ENCODE data around the gene GPR146.
"Not testable (repeated sequence)": the region's sequence is repeated elsewhere in the genome, so short reads cannot be mapped to it uniquely, and the experiment has no call there.

The GPR146 gene

DNA sequence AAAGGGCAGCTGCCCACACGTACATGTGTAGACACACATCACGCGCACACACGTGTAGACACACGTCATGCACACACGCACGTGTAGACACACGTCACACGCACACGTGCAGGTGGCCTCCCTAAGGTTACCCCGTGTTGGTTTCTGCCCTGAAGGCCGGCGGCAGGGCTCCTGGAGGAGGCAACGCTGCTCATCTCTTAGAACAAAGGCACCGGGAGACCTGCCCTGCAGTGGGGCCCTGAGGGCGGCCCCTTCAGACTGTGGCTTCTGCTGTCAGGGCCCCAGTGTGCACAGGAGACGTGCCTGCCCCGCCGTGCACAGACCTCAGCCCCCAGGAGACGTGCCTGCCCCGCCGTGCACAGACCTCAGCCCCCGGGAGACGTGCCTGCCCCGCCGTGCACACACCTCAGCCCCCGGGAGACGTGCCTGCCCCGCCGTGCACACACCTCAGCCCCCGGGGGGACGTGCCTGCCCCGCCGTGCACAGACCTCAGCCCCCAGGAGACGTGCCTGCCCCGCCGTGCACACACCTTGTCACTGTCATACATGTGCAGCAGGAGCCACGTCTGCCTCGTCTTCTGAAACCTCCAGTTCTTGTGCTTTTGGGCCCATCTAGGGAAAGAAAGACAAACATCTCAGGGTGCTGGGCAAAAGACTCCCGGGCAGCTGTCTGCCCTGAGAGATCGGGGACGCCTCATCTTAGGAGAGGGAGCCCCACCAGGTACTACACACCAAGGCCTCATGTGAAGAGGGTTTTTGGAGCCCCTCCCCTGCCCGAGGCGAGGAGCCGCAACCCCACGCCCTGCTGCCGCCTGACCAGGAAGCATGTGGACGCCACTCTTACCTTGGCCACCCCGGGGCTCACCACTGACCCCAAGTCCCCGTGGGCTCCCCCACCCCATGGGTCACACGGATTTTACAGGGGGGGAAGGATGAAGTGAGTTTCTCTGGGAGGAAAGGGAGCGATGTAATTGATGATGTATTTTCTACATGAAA is 44.1 kb upstream of the GPR146 start:
- Histone ChIP-seq H2BK12ac (ENCODE audit: low read length in 2 of 2) (no peak overlapping the region), H3K9ac (ENCODE audit: low read length) (no peak overlapping the region), H2BK120ac (ENCODE audit: low read depth, low read length) (no peak overlapping the region), H3K27me3 (ENCODE audit: control insufficient read depth in 1 of 2, insufficient read depth in 1 of 2, low read length in 2 of 2) (no peaks in the 10 kb centered on the region), H3K14ac (ENCODE audit: low read length in 2 of 2) (no peak overlapping the region), H4K91ac (ENCODE audit: low read length) (no peak overlapping the region), H3K4me1 (ENCODE audit: control insufficient read depth, insufficient read depth, low read depth, low read length) (peaks cover 10% of the 10 kb centered on the region), H3K27ac (ENCODE audit: low read length, poor library complexity, severe bottlenecking) (no peak overlapping the region), H2AFZ (ENCODE audit: low read depth, low read length) (no peak overlapping the region), H3K79me1 (replicated peaks; ENCODE audit: low read length, poor library complexity, severe bottlenecking) (peaks cover 12% of the 10 kb centered on the region), H3K4me3 (ENCODE audit: insufficient read depth in 1 of 2, low read depth in 1 of 2, low read length in 2 of 2) (no peak overlapping the region), H3K4ac (ENCODE audit: low read depth in 1 of 2, low read length in 2 of 2) (no peak overlapping the region), H3K36me3 (ENCODE audit: control insufficient read depth in 1 of 2, insufficient read depth in 2 of 2, low read depth in 1 of 2, low read length in 2 of 2) (peaks cover 8 to 56% of the 10 kb centered on the region in 2 experiments), H3K23ac (ENCODE audit: low read length in 2 of 2) (no peak overlapping the region), H2AK5ac (ENCODE audit: low read length, severe bottlenecking) (no peak overlapping the region), H2BK15ac (ENCODE audit: low read depth, poor library complexity, severe bottlenecking) (no peak overlapping the region), H3K18ac (ENCODE audit: low read depth in 1 of 2, low read length in 2 of 2) (no peak overlapping the region), H2BK5ac (ENCODE audit: low read depth, low read length, poor library complexity, severe bottlenecking) (no peak overlapping the region), H3K4me2 (ENCODE audit: low read length, poor library complexity, severe bottlenecking) (no peak overlapping the region), H3K9me3 (ENCODE audit: control insufficient read depth, low read length) (no peaks in the 10 kb centered on the region), H4K8ac (ENCODE audit: low read length) (no peak overlapping the region)
- WGBS = 90% methylated on average over 52 of the region's 52 CpGs
- DNase-seq = no peak

DNA sequence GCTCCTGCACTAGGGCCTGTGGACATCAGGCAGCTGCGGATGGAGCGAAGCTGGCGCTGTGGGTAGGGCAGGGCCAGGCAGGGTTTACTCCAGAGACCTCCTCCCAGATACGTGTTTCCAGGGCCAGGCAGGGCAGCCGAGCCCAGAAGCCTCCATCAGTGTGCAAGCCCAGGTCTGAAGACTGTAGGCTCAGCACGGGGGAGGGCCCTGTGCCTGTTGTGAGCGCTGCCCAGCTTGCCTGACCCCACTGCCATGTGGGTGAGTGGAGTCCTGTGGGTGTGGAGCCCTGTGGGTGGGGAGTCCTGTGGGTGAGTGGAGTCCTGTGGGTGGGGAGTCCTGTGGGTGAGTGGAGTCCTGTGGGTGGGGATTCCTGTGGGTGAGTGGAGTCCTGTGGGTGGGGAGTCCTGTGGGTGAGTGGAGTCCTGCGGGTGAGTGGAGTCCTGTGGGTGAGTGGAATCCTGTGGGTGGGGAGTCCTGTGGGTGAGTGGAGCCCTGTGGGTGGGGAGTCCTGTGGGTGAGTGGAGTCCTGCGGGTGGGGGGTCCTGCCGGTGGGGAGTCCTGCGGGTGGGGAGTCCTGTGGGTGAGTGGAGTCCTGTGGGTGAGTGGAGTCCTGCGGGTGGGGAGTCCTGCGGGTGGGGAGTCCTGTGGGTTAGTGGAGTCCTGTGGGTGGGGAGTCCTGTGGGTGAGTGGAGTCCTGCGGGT is 43.1 kb upstream of the GPR146 start:
- not testable (repeated sequence) for H4K8ac ChIP-seq (ENCODE audit: low read length); H2BK5ac ChIP-seq (ENCODE audit: low read depth, low read length, poor library complexity, severe bottlenecking); H3K18ac ChIP-seq (ENCODE audit: low read depth in 1 of 2, low read length in 2 of 2); H3K9ac ChIP-seq (ENCODE audit: low read length); H3K14ac ChIP-seq (ENCODE audit: low read length in 2 of 2); H3K4me2 ChIP-seq (ENCODE audit: low read length, poor library complexity, severe bottlenecking); H2AK5ac ChIP-seq (ENCODE audit: low read length, severe bottlenecking); H4K91ac ChIP-seq (ENCODE audit: low read length); H2BK12ac ChIP-seq (ENCODE audit: low read length in 2 of 2); H3K23ac ChIP-seq (ENCODE audit: low read length in 2 of 2); H3K4ac ChIP-seq (ENCODE audit: low read depth in 1 of 2, low read length in 2 of 2); H3K27ac ChIP-seq (ENCODE audit: low read length, poor library complexity, severe bottlenecking); H2BK120ac ChIP-seq (ENCODE audit: low read depth, low read length); H3K9me3 ChIP-seq (ENCODE audit: control insufficient read depth, low read length); H3K4me3 ChIP-seq (ENCODE audit: insufficient read depth in 1 of 2, low read depth in 1 of 2, low read length in 2 of 2); H2BK15ac ChIP-seq (ENCODE audit: low read depth, poor library complexity, severe bottlenecking); DNase-seq; H2AFZ ChIP-seq (ENCODE audit: low read depth, low read length); H3K27me3 ChIP-seq (ENCODE audit: control insufficient read depth in 1 of 2, insufficient read depth in 1 of 2, low read length in 2 of 2)
- WGBS = 94% methylated on average over 14 of the region's 14 CpGs
- peaks cover 8 to 57% of the 10 kb centered on the region in 2 experiments for H3K36me3 ChIP-seq (ENCODE audit: control insufficient read depth in 1 of 2, insufficient read depth in 2 of 2, low read depth in 1 of 2, low read length in 2 of 2)
- peaks cover 13% of the 10 kb centered on the region for H3K79me1 ChIP-seq (replicated peaks; ENCODE audit: low read length, poor library complexity, severe bottlenecking)
- peaks cover 10% of the 10 kb centered on the region for H3K4me1 ChIP-seq (ENCODE audit: control insufficient read depth, insufficient read depth, low read depth, low read length)

DNA sequence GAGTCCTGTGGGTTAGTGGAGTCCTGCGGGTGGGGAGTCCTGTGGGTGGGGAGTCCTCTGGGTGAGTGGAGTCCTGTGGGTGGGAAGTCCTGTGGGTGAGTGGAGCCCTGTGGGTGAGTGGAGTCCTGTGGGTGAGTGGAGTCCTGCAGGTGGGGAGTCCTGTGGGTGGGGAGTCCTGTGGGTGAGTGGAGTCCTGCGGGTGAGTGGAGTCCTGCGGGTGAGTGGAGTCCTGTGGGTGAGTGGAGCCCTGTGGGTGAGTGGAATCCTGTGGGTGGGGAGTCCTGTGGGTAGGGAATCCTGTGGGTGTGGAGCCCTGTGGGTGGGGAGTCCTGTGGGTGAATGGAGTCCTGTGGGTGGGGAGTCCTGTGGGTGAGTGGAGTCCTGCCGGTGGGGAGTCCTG is 42.3 kb upstream of the GPR146 start:
- H3K36me3 ChIP-seq (ENCODE audit: control insufficient read depth in 1 of 2, insufficient read depth in 2 of 2, low read depth in 1 of 2, low read length in 2 of 2) = peaks cover 13 to 58% of the 10 kb centered on the region in 2 experiments
- 100% methylated on average over 3 of the region's 4 CpGs for WGBS
- not testable (repeated sequence) for H3K27me3 ChIP-seq (ENCODE audit: control insufficient read depth in 1 of 2, insufficient read depth in 1 of 2, low read length in 2 of 2)

DNA sequence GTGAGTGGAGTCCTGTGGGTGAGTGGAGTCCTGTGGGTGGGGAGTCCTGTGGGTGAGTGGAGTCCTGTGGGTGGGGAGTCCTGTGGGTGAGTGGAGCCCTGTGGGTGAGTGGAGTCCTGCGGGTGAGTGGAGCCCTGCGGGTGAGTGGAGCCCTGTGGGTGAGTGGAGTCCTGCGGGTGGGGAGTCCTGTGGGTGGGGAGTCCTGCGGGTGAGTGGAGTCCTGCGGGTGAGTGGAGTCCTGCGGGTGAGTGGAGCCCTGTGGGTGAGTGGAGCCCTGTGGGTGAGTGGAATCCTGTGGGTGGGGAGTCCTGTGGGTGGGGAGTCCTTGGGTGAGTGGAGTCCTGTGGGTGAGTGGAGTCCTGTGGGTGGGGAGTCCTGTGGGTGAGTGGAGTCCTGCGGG is 41.9 kb upstream of the GPR146 start:
- H3K27ac ChIP-seq (ENCODE audit: low read length, poor library complexity, severe bottlenecking); H4K8ac ChIP-seq (ENCODE audit: low read length); DNase-seq; H3K27me3 ChIP-seq (ENCODE audit: control insufficient read depth in 1 of 2, insufficient read depth in 1 of 2, low read length in 2 of 2); H2BK12ac ChIP-seq (ENCODE audit: low read length in 2 of 2); H2AK5ac ChIP-seq (ENCODE audit: low read length, severe bottlenecking); H3K4me3 ChIP-seq (ENCODE audit: insufficient read depth in 1 of 2, low read depth in 1 of 2, low read length in 2 of 2); H2BK5ac ChIP-seq (ENCODE audit: low read depth, low read length, poor library complexity, severe bottlenecking); H4K91ac ChIP-seq (ENCODE audit: low read length); H2AFZ ChIP-seq (ENCODE audit: low read depth, low read length); H3K4ac ChIP-seq (ENCODE audit: low read depth in 1 of 2, low read length in 2 of 2); H2BK120ac ChIP-seq (ENCODE audit: low read depth, low read length); H2BK15ac ChIP-seq (ENCODE audit: low read depth, poor library complexity, severe bottlenecking); H3K14ac ChIP-seq (ENCODE audit: low read length in 2 of 2); H3K18ac ChIP-seq (ENCODE audit: low read depth in 1 of 2, low read length in 2 of 2); H3K23ac ChIP-seq (ENCODE audit: low read length in 2 of 2); H3K9ac ChIP-seq (ENCODE audit: low read length); H3K9me3 ChIP-seq (ENCODE audit: control insufficient read depth, low read length); H3K4me2 ChIP-seq (ENCODE audit: low read length, poor library complexity, severe bottlenecking): not testable (repeated sequence)
- H3K36me3 ChIP-seq (ENCODE audit: control insufficient read depth in 1 of 2, insufficient read depth in 2 of 2, low read depth in 1 of 2, low read length in 2 of 2) = peaks cover 13 to 58% of the 10 kb centered on the region in 2 experiments
- 100% methylated on average over 4 of the region's 7 CpGs for WGBS
- H3K79me1 ChIP-seq (replicated peaks; ENCODE audit: low read length, poor library complexity, severe bottlenecking) = peaks cover 16% of the 10 kb centered on the region
- H3K4me1 ChIP-seq (ENCODE audit: control insufficient read depth, insufficient read depth, low read depth, low read length) = peaks cover 10% of the 10 kb centered on the region

More for the DNA sequence above, 42.3 kb upstream of the GPR146 start:
- not testable (repeated sequence) for H2BK120ac ChIP-seq (ENCODE audit: low read depth, low read length); H2BK12ac ChIP-seq (ENCODE audit: low read length in 2 of 2); H4K91ac ChIP-seq (ENCODE audit: low read length); H3K9ac ChIP-seq (ENCODE audit: low read length); H3K27ac ChIP-seq (ENCODE audit: low read length, poor library complexity, severe bottlenecking); H3K4ac ChIP-seq (ENCODE audit: low read depth in 1 of 2, low read length in 2 of 2); H2AK5ac ChIP-seq (ENCODE audit: low read length, severe bottlenecking); H2BK15ac ChIP-seq (ENCODE audit: low read depth, poor library complexity, severe bottlenecking); H3K18ac ChIP-seq (ENCODE audit: low read depth in 1 of 2, low read length in 2 of 2); H3K4me2 ChIP-seq (ENCODE audit: low read length, poor library complexity, severe bottlenecking); H3K23ac ChIP-seq (ENCODE audit: low read length in 2 of 2); H4K8ac ChIP-seq (ENCODE audit: low read length); H2AFZ ChIP-seq (ENCODE audit: low read depth, low read length); DNase-seq; H3K9me3 ChIP-seq (ENCODE audit: control insufficient read depth, low read length); H3K4me3 ChIP-seq (ENCODE audit: insufficient read depth in 1 of 2, low read depth in 1 of 2, low read length in 2 of 2); H3K14ac ChIP-seq (ENCODE audit: low read length in 2 of 2); H2BK5ac ChIP-seq (ENCODE audit: low read depth, low read length, poor library complexity, severe bottlenecking)
- H3K4me1 ChIP-seq (ENCODE audit: control insufficient read depth, insufficient read depth, low read depth, low read length) = peaks cover 10% of the 10 kb centered on the region
- H3K79me1 ChIP-seq (replicated peaks; ENCODE audit: low read length, poor library complexity, severe bottlenecking) = peaks cover 15% of the 10 kb centered on the region
